Measurements from ENCODE around the gene RNLS.
A peak's percentile ranks its signal among the peaks of the same experiment; 100 is the strongest.

The RNLS gene

DNA sequence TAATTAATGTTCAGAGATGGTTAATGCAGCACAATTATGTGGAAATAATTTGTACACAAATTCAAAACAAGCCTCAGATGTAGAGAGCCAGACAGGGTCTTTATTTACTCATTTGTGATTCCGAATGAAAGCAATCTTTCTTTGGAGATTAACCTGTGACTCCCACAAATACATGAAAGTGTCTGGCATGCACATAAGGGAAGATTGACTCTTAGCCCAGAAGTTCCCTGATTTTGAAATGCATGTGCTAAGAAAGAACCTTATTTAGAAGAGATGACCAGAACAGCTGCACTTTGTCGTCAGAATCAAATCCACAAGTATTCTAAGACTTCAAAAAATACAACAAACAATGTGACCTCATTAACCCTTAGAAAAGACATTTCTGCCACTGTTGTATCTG, 45.1 kb downstream of the RNLS start:
- no peak overlapping the region for H3K4me3 ChIP-seq (ENCODE audit: low read depth in 1 of 5, low read length in 5 of 5)
- no peaks in the 10 kb centered on the region for H3K27me3 ChIP-seq (ENCODE audit: control insufficient read depth in 5 of 5, insufficient read depth in 4 of 5, low read length in 5 of 5)
- no peaks in the 10 kb centered on the region for H3K9me3 ChIP-seq (ENCODE audit: control insufficient read depth in 5 of 5, low read length in 5 of 5)
- H3K36me3 ChIP-seq (ENCODE audit: control insufficient read depth in 5 of 5, insufficient read depth in 5 of 5, low read length in 5 of 5), result no peaks in the 10 kb centered on the region
- peaks cover 0 to 36% (median 10%) of the 10 kb centered on the region in 5 donors for H3K4me1 ChIP-seq (ENCODE audit: control insufficient read depth in 5 of 5, insufficient read depth in 5 of 5, low read length in 5 of 5)
- peak overlapping the region; percentile 78 for H3K27ac ChIP-seq (ENCODE audit: low read depth, low read length)
- H3K9ac ChIP-seq (ENCODE audit: low read length in 5 of 5), result no peak overlapping the region

DNA sequence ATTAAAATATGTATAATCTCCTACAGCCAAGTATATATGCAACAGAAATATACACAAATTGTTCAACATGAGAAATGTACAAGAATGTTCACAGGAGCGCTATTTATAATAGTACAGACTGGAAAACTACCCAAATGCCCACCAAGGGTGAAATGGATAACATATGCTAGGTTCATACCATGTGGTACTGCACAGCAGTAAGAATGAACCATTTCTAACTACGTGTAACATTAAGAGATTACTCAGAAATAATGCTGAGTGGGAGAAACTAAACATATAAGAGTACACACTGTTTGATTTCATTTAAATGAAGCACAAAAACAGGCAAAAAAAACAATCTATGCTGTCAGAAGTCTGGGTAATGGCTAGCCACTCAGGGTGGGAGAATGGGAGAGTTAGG, 45.8 kb downstream of the RNLS start:
- H3K9ac ChIP-seq (ENCODE audit: low read length in 5 of 5), result no peak overlapping the region
- H3K4me1 ChIP-seq (ENCODE audit: control insufficient read depth in 5 of 5, insufficient read depth in 5 of 5, low read length in 5 of 5), result peaks cover 0 to 36% (median 10%) of the 10 kb centered on the region in 5 donors
- H3K36me3 ChIP-seq (ENCODE audit: control insufficient read depth in 5 of 5, insufficient read depth in 5 of 5, low read length in 5 of 5), result no peaks in the 10 kb centered on the region
- H3K27ac ChIP-seq (ENCODE audit: low read depth, low read length), result peak overlapping the region; percentile 78
- no peak overlapping the region for H3K4me3 ChIP-seq (ENCODE audit: low read depth in 1 of 5, low read length in 5 of 5)
- no peaks in the 10 kb centered on the region for H3K27me3 ChIP-seq (ENCODE audit: control insufficient read depth in 5 of 5, insufficient read depth in 4 of 5, low read length in 5 of 5)
- H3K9me3 ChIP-seq (ENCODE audit: control insufficient read depth in 5 of 5, low read length in 5 of 5), result no peaks in the 10 kb centered on the region

DNA sequence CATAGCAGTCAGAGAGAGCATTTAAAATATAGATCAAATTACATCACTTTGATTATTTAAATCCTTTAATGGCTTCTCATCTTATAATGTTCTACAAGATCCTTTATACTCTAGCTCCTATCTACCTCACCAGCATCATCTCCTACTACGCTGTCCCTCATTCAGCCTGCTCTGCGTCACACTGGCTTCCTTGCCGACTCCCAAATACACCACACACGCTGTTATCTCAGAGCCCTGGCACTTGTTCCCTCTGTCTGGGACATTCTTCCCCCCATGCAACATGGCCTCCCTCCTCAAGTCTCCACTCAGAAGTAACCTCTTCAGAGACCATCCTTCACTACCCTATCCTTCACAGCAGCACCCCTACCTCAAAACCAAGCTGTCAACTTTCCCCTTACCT, 46.7 kb downstream of the RNLS start:
- Histone ChIP-seq H3K4me3 (ENCODE audit: low read depth in 1 of 5, low read length in 5 of 5) (no peak overlapping the region), H3K9ac (ENCODE audit: low read length in 5 of 5) (no peak overlapping the region), H3K9me3 (ENCODE audit: control insufficient read depth in 5 of 5, low read length in 5 of 5) (no peaks in the 10 kb centered on the region), H3K36me3 (ENCODE audit: control insufficient read depth in 5 of 5, insufficient read depth in 5 of 5, low read length in 5 of 5) (no peaks in the 10 kb centered on the region), H3K27ac (ENCODE audit: low read depth, low read length) (no peak overlapping the region), H3K27me3 (ENCODE audit: control insufficient read depth in 5 of 5, insufficient read depth in 4 of 5, low read length in 5 of 5) (no peaks in the 10 kb centered on the region), H3K4me1 (ENCODE audit: control insufficient read depth in 5 of 5, insufficient read depth in 5 of 5, low read length in 5 of 5) (peaks cover 0 to 32% (median 6%) of the 10 kb centered on the region in 5 donors)

DNA sequence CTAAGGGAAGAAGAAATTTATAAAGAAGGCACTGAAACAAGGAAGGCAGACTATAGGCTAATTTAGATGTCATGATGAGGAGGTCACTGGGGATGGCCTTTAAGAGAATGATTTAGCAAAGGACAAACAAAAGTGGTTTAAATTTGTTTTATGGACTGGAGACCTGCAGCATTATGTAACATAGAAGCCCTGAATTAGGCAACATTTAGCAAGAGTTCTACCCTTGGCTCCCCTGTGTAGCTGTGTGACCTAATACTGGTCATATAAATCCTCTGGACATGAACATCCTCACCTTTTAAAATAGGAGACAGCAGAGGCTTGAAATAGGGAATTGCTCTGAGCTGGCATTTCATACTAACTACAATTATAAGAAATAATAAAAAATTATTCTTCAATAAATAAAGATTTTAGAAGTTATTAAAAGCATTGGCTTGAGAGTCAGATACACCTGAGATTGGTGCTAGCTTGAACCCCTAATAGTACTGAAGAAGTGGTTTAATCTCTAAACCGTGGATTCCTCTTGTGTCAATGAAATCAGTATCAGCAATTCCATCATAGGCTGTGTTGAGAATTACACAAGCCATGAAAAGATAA, 48.9 kb downstream of the RNLS start:
- peaks cover 0 to 19% (median 4%) of the 10 kb centered on the region in 5 donors for H3K4me1 ChIP-seq (ENCODE audit: control insufficient read depth in 5 of 5, insufficient read depth in 5 of 5, low read length in 5 of 5)

DNA sequence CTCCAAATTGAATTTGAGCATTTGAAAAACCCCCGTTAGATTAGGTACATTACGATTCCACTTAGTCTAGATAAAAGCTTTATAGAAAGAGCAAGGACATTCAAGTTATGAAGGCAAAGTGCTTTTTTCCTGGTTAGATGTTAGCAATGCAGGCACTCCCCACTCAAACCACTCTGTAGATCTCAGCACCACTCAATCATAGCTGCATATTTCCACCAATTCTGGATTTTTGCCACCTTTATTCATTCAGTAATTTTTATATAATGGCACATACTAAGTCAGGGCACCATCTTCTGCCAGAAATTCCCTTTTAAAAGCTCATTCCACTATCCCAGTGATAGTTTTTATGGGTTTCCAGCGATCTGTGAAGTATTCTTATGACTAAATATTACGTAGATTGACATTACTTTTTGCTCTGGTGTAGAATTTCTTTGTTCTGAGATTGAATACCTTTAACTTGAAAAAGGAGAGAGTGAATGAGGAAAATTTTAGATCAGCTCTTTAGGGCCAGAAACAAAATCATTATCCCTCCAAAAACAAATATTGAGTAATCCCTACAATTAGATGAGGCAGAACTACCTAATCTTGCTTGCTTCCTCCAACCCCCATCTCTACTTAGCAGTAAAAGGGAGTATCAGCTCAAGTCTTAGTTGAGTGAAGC, 51.6 kb downstream of the RNLS start:
- H3K4me3 ChIP-seq (ENCODE audit: low read depth in 1 of 5, low read length in 5 of 5), result no peak overlapping the region
- no peak overlapping the region for H3K9ac ChIP-seq (ENCODE audit: low read length in 5 of 5)
- H3K9me3 ChIP-seq (ENCODE audit: control insufficient read depth in 5 of 5, low read length in 5 of 5), result no peaks in the 10 kb centered on the region
- H3K27ac ChIP-seq (ENCODE audit: low read depth, low read length), result no peak overlapping the region
- no peaks in the 10 kb centered on the region for H3K36me3 ChIP-seq (ENCODE audit: control insufficient read depth in 5 of 5, insufficient read depth in 5 of 5, low read length in 5 of 5)
- H3K27me3 ChIP-seq (ENCODE audit: control insufficient read depth in 5 of 5, insufficient read depth in 4 of 5, low read length in 5 of 5), result no peaks in the 10 kb centered on the region
- peaks cover 0 to 4% (median 0%) of the 10 kb centered on the region in 5 donors for H3K4me1 ChIP-seq (ENCODE audit: control insufficient read depth in 5 of 5, insufficient read depth in 5 of 5, low read length in 5 of 5)

More for the DNA sequence above, 48.9 kb downstream of the RNLS start:
- H3K27me3 ChIP-seq (ENCODE audit: control insufficient read depth in 5 of 5, insufficient read depth in 4 of 5, low read length in 5 of 5), result no peaks in the 10 kb centered on the region
- no peak overlapping the region for H3K4me3 ChIP-seq (ENCODE audit: low read depth in 1 of 5, low read length in 5 of 5)
- H3K27ac ChIP-seq (ENCODE audit: low read depth, low read length), result no peak overlapping the region
- no peaks in the 10 kb centered on the region for H3K36me3 ChIP-seq (ENCODE audit: control insufficient read depth in 5 of 5, insufficient read depth in 5 of 5, low read length in 5 of 5)
- H3K9ac ChIP-seq (ENCODE audit: low read length in 5 of 5), result no peak overlapping the region
- no peaks in the 10 kb centered on the region for H3K9me3 ChIP-seq (ENCODE audit: control insufficient read depth in 5 of 5, low read length in 5 of 5)

DNA sequence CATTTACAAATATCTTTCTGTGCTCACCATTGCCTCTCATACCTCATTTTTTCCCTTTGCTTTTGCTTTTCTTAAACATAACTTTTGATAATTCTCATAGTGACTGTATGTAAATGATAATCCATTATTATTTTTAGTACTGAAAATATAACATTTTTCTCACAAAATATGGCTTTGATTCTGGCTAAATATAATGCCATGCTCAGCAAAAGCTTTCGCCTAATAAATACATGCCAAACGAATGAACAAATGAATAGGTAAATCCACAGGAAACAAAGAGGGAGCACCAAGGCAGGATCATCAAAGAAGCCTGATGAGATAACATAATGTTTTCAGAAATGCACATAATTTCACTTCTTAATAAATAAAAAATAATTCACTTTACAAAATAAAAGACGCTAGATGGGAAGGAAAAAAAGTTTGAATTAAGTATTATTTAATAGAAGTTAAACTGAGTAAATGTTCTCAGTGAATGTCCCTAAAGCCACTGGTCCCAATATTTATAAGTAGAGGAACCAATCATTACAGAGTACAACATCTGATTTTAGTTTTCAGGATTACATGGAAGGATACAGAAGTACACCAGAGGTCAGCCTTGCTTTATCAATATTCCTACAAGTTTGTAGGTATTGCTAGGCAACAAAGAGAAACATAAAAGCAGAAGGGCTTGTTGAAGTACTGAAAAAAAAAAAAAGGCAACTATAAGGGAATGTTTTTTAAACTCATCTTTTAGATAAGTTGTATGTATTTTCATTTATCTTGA, 52.3 kb downstream of the RNLS start:
- Histone ChIP-seq H3K9ac (ENCODE audit: low read length in 5 of 5) (no peak overlapping the region), H3K4me3 (ENCODE audit: low read depth in 1 of 5, low read length in 5 of 5) (no peak overlapping the region), H3K27ac (ENCODE audit: low read depth, low read length) (no peak overlapping the region), H3K36me3 (ENCODE audit: control insufficient read depth in 5 of 5, insufficient read depth in 5 of 5, low read length in 5 of 5) (no peaks in the 10 kb centered on the region), H3K9me3 (ENCODE audit: control insufficient read depth in 5 of 5, low read length in 5 of 5) (no peaks in the 10 kb centered on the region), H3K4me1 (ENCODE audit: control insufficient read depth in 5 of 5, insufficient read depth in 5 of 5, low read length in 5 of 5) (peaks cover 0 to 6% (median 0%) of the 10 kb centered on the region in 5 donors), H3K27me3 (ENCODE audit: control insufficient read depth in 5 of 5, insufficient read depth in 4 of 5, low read length in 5 of 5) (no peaks in the 10 kb centered on the region)

DNA sequence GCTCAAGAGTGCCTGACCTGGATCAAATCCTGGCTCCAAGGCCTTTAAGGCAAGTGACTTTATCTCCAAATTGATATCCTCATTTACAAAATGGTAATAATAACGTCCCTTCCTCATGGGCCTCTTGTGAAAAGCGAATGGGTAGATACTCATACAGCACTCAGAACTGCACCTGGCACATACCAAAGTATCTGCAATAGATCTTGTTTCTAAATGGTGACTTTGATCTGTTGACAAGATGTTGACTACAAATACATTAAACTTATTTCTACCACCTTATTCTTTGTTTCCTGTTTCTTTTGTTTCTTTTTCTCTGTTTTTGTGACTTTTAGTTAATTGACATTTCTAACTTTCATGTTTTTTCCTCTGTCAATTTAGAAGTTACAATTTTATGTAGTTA, 53.0 kb downstream of the RNLS start:
- Histone ChIP-seq H3K27ac (ENCODE audit: low read depth, low read length) (no peak overlapping the region), H3K4me3 (ENCODE audit: low read depth in 1 of 5, low read length in 5 of 5) (no peak overlapping the region), H3K27me3 (ENCODE audit: control insufficient read depth in 5 of 5, insufficient read depth in 4 of 5, low read length in 5 of 5) (no peaks in the 10 kb centered on the region), H3K4me1 (ENCODE audit: control insufficient read depth in 5 of 5, insufficient read depth in 5 of 5, low read length in 5 of 5) (peaks cover 0 to 6% (median 0%) of the 10 kb centered on the region in 5 donors), H3K36me3 (ENCODE audit: control insufficient read depth in 5 of 5, insufficient read depth in 5 of 5, low read length in 5 of 5) (no peaks in the 10 kb centered on the region), H3K9ac (ENCODE audit: low read length in 5 of 5) (no peak overlapping the region), H3K9me3 (ENCODE audit: control insufficient read depth in 5 of 5, low read length in 5 of 5) (no peaks in the 10 kb centered on the region)

DNA sequence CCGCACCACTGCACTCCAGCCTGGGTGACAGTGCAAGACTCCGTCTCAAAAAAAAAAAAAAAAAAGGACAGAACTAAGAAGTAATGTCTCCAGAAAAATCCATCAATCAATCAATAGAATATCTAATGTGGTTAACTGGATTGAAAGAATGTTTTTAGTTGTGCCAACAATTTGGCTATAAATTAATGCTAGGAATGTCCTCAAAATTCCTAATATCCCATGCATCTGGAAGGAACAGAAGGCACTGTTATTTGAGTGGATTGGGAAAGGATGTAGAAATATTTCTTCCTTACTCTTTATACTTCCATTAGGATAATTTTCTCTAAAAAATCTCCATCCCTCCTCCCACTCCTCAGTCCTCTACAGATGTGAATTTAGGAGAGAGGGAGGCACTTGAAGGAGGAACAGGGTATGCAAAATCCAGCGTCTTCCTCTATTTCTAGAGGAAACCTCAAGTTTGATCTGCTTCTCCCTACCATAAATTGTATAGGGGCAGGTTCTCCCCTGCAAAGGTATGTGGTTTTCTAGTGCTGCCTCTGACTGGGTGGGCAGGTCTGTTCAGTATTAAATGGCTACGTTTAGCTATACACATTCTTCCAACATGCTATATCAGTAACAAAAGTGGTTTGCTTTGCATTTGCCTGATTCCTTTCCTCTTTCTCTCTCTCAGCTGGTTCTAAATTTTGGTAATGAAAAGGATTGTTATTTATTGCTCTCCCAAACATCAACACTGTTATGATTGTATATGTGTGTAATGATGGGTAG, 54.1 kb downstream of the RNLS start:
- peaks cover 0 to 6% (median 0%) of the 10 kb centered on the region in 5 donors for H3K4me1 ChIP-seq (ENCODE audit: control insufficient read depth in 5 of 5, insufficient read depth in 5 of 5, low read length in 5 of 5)
- H3K27ac ChIP-seq (ENCODE audit: low read depth, low read length), result no peak overlapping the region
- H3K9ac ChIP-seq (ENCODE audit: low read length in 5 of 5), result no peak overlapping the region
- H3K9me3 ChIP-seq (ENCODE audit: control insufficient read depth in 5 of 5, low read length in 5 of 5), result no peaks in the 10 kb centered on the region
- no peak overlapping the region for H3K4me3 ChIP-seq (ENCODE audit: low read depth in 1 of 5, low read length in 5 of 5)
- no peaks in the 10 kb centered on the region for H3K27me3 ChIP-seq (ENCODE audit: control insufficient read depth in 5 of 5, insufficient read depth in 4 of 5, low read length in 5 of 5)
- H3K36me3 ChIP-seq (ENCODE audit: control insufficient read depth in 5 of 5, insufficient read depth in 5 of 5, low read length in 5 of 5), result no peaks in the 10 kb centered on the region

DNA sequence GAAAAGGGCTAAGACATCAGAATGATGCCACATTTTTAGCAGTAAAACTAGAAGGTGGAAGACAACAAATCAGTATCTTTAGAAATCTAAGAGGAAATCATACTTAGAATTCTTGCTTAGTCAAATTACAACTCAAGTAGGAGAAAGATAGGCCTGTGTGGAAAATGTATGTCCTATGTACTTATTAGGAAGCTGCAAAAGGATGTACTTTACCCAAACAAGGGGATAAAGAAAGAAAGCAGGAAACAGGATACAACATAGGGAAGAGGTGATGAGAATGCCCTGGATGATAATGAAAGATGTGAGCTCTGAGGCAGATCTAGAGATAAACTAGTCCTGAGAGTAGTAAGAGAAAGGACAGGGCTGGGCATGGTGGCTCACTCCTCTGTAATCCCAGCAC, 54.9 kb downstream of the RNLS start:
- no peaks in the 10 kb centered on the region for H3K9me3 ChIP-seq (ENCODE audit: control insufficient read depth in 5 of 5, low read length in 5 of 5)
- H3K9ac ChIP-seq (ENCODE audit: low read length in 5 of 5), result no peak overlapping the region
- H3K27me3 ChIP-seq (ENCODE audit: control insufficient read depth in 5 of 5, insufficient read depth in 4 of 5, low read length in 5 of 5), result no peaks in the 10 kb centered on the region
- H3K36me3 ChIP-seq (ENCODE audit: control insufficient read depth in 5 of 5, insufficient read depth in 5 of 5, low read length in 5 of 5), result no peaks in the 10 kb centered on the region
- H3K27ac ChIP-seq (ENCODE audit: low read depth, low read length), result no peak overlapping the region
- H3K4me1 ChIP-seq (ENCODE audit: control insufficient read depth in 5 of 5, insufficient read depth in 5 of 5, low read length in 5 of 5), result peaks cover 0 to 6% (median 0%) of the 10 kb centered on the region in 5 donors
- no peak overlapping the region for H3K4me3 ChIP-seq (ENCODE audit: low read depth in 1 of 5, low read length in 5 of 5)
